SK-MEL-5 (cell line): ENCODE data around the gene TADA3. TPM values are rescaled to one million over a fixed set of nuclear protein-coding genes. Genes with fewer than 3 reads are reported as not detected.

ENCODE experiments used
- DNase-seq: peaks from one replicate; pipeline ENCODE4 v3.0.0-alpha.2; 2016; ENCODE audit warnings: low read depth, low spot score
- in situ Hi-C: cut with HindIII; loops from 2 replicates; pipeline ENCODE4 v1.10.0; 2016; ENCODE audit warnings: low sequenced_read_pairs, high pct_unique_total_duplicates, low pct_unique_long_range_greater_than_20kb
- total RNA-seq: library from RNA; depleted of rRNA; stranded (reverse); fragments of >200 nt; shearing (Covaris generic); gene quantifications from 2 replicates; pipeline ENCODE4 v1.2.3, GENCODE V29; 2014

Gene TADA3
- total RNA-seq, 1 experiment from 2014 or later: 74.0 TPM

- in situ Hi-C loops: no loop called here
- peak; percentile 98 for DNase-seq
Measured at GRCh38 chr3:9749645-9750555, 42.4 kb downstream of the TADA3 start, which contains the start of gene OGG1. Gene OGG1 (plus strand): TSS chr3:9749952. CDS start chr3:9750287, 335 bp downstream.

GRCh38 chr3:9749296-9749644, 43.0 kb downstream of the TADA3 start:
- in situ Hi-C loops: no loop called here
- DNase-seq: no peak

GRCh38 chr3:9748031-9748430, 44.2 kb downstream of the TADA3 start:
- DNase-seq: no peak
- in situ Hi-C loops: no loop called here

- DNase-seq: no peak
- in situ Hi-C loops: no loop called here
Measured at GRCh38 chr3:9747267-9747666, 45.0 kb downstream of the TADA3 start.

GRCh38 chr3:9746330-9746729, 45.9 kb downstream of the TADA3 start:
- in situ Hi-C loops: no loop called here

GRCh38 chr3:9745521-9745920, 46.8 kb downstream of the TADA3 start:
- in situ Hi-C loops: no loop called here
- no peak for DNase-seq

More at GRCh38 chr3:9746330-9746729, 45.9 kb downstream of the TADA3 start:
- DNase-seq: no peak

- no peak for DNase-seq
- in situ Hi-C loops: no loop called here
Measured at GRCh38 chr3:9744162-9744561, 48.1 kb downstream of the TADA3 start.

GRCh38 chr3:9743548-9743947, 48.7 kb downstream of the TADA3 start:
- in situ Hi-C loops: no loop called here
- no peak for DNase-seq

- in situ Hi-C loops: no loop called here
- no peak for DNase-seq
Measured at GRCh38 chr3:9742560-9742959, 49.7 kb downstream of the TADA3 start.

GRCh38 chr3:9739181-9739580, 53.1 kb downstream of the TADA3 start:
- in situ Hi-C loops: no loop called here
- DNase-seq: no peak

- in situ Hi-C loops: no loop called here
- DNase-seq: no peak
Measured at GRCh38 chr3:9736831-9737230, 55.4 kb downstream of the TADA3 start.

- in situ Hi-C loops: no loop called here
- no peak for DNase-seq
Measured at GRCh38 chr3:9732740-9733115, 59.5 kb downstream of the TADA3 start.

GRCh38 chr3:9732080-9732739, 60.1 kb downstream of the TADA3 start:
- DNase-seq: no peak
- in situ Hi-C loops: no loop called here

- DNase-seq: peak; percentile 98
- in situ Hi-C loops: no loop called here
Measured at GRCh38 chr3:9731206-9732079, 60.8 kb downstream of the TADA3 start, which contains the start of gene BRPF1. Gene BRPF1 (plus strand): TSS chr3:9731735. CDS start chr3:9734141, 2,406 bp downstream.

GRCh38 chr3:9730657-9731205, 61.5 kb downstream of the TADA3 start:
- DNase-seq: no peak
- in situ Hi-C loops: no loop called here
